ENCODE data around the gene UQCRQ. TPM values are rescaled to one million over a fixed set of nuclear protein-coding genes. Genes with fewer than 3 reads are reported as not detected.

Gene UQCRQ
- total RNA-seq, 1 experiment from 2014 or later = 306 TPM

- no peak for TF ChIP-seq CTCF (conservative IDR thresholded peaks at IDR 0.05)
- Histone ChIP-seq H2BK5ac (ENCODE audit: insufficient read length, low read length) (no peak overlapping the region), H3T11ph (ENCODE audit: low read length) (no peak overlapping the region), H2BK120ac (ENCODE audit: low read depth, low read length, poor library complexity, severe bottlenecking) (no peak overlapping the region), H3K27ac (ENCODE audit: insufficient read length, low read depth, low read length) (no peak overlapping the region), H3K23ac (ENCODE audit: insufficient read length, low read depth, low read length) (no peak overlapping the region), H3K4ac (ENCODE audit: low read depth, low read length) (no peak overlapping the region), H3K9me3 (ENCODE audit: control insufficient read depth, low read depth, low read length) (no peaks in the 10 kb centered on the region), H4K5ac (ENCODE audit: insufficient read length, low read depth, low read length) (no peak overlapping the region), H3K79me2 (ENCODE audit: insufficient read depth, low read length) (no peaks in the 10 kb centered on the region), H3K18ac (ENCODE audit: insufficient read length, low read depth, low read length) (no peak overlapping the region), H2BK20ac (ENCODE audit: low read depth, low read length, poor library complexity, severe bottlenecking) (no peak overlapping the region), H3K23me2 (ENCODE audit: insufficient read length, low read depth, low read length, poor library complexity, severe bottlenecking) (no peaks in the 10 kb centered on the region), H4K20me1 (ENCODE audit: control insufficient read depth, insufficient read depth, insufficient read length) (no peaks in the 10 kb centered on the region), H3K56ac (ENCODE audit: insufficient read length, low read depth, low read length) (no peak overlapping the region), H3K27me3 (ENCODE audit: insufficient read depth, low read length) (no peaks in the 10 kb centered on the region), H4K91ac (ENCODE audit: insufficient read length, low read depth, low read length) (no peak overlapping the region), H3K4me2 (ENCODE audit: insufficient read depth, insufficient read length, low read length) (no peak overlapping the region), H2AFZ (ENCODE audit: low read length) (no peak overlapping the region), H3K4me1 (ENCODE audit: insufficient read depth, low read length) (no peaks in the 10 kb centered on the region), H2BK12ac (ENCODE audit: insufficient read length, low read depth, low read length) (no peak overlapping the region), H3K79me1 (ENCODE audit: insufficient read depth, low read depth, low read length, poor library complexity, severe bottlenecking) (no peaks in the 10 kb centered on the region), H3K14ac (ENCODE audit: insufficient read depth, low read length) (no peak overlapping the region), H2BK15ac (ENCODE audit: low read depth, low read length) (no peak overlapping the region), H4K8ac (replicated peaks; ENCODE audit: insufficient read length, low read depth, low read length) (no peak overlapping the region), H3K9ac (ENCODE audit: extremely low read depth, insufficient read length, low read length) (no peak overlapping the region), H2AK5ac (ENCODE audit: insufficient read length, low read length) (no peak overlapping the region)
- no peak for DNase-seq
- no peaks in the 10 kb centered on the region; a peak in 1 of 4 replicates for H3K4me1 Mint-ChIP-seq
- no peaks in the 10 kb centered on the region for H3K9me3 Mint-ChIP-seq
- no peak overlapping the region for H3K4me3 Mint-ChIP-seq
- H3K27me3 Mint-ChIP-seq (ENCODE audit: low read depth) = no peaks in the 10 kb centered on the region
- no peak overlapping the region for H3K27ac Mint-ChIP-seq
- no CpG with 5 or more reads among the region's 8 CpGs for WGBS (ENCODE audit: extremely low coverage, insufficient read length, low lambda C conversion rate)
- H3K36me3 Mint-ChIP-seq (ENCODE audit: insufficient read depth in 1 of 3, low read depth in 3 of 3) = no peaks in the 10 kb centered on the region
Measured at GRCh38 chr5:132848270-132848669, 18.2 kb upstream of the UQCRQ start.

Data from H9 (cell line).